HEK293 (cell line): ENCODE results near the gene BMS1.

Experiments used
- CTCF ChIA-PET: fragments of 350-600 bp; formaldehyde crosslinking; extraction: SDS; loops from one replicate; lab custom pipeline; 2021; ENCODE audit warnings: antibody characterized with exemption; lab: Yijun Ruan, JAX
- POLR2A ChIA-PET: fragments of 300-600 bp; formaldehyde crosslinking; extraction: SDS; loops from one replicate; lab custom pipeline; 2020; ENCODE audit warnings: antibody characterized with exemption, inconsistent platforms; lab: Yijun Ruan, JAX
- H3K27ac ChIP-seq: fragments of 200-500 bp; sonication (Bioruptor generic); 2 replicates; pipeline ENCODE4 v1.5.1; 2014; ENCODE audit warnings: low read depth, low read length, control low read depth, inconsistent platforms; ENCODE audit errors: extremely low read depth
- H3K36me3 ChIP-seq, 2 experiments: fragments of 200-500 bp in 1 of 2; sonication (Bioruptor generic) in 1 of 2; 1 replicate in 1 of 2; 2 replicates in 1 of 2; pipeline ENCODE4 v1.5.1; 2014 to 2017; ENCODE audit warnings: inconsistent platforms in 2 of 2, low read length in 2 of 2; ENCODE audit not compliant: control insufficient read depth in 2 of 2, insufficient read depth in 1 of 2
- H3K4me1 ChIP-seq: fragments of 200-500 bp; sonication (Bioruptor generic); 2 replicates; pipeline ENCODE4 v1.5.1; 2014; ENCODE audit warnings: mild to moderate bottlenecking, low read length, inconsistent platforms; ENCODE audit not compliant: control insufficient read depth, insufficient read depth
- H3K4me3 ChIP-seq: 2 replicates; pipeline ENCODE4 v1.5.1; 2011; ENCODE audit warnings: low read depth, mild to moderate bottlenecking, control low read depth, low read length, moderate library complexity
- H3K9me3 ChIP-seq: fragments of 200-500 bp; sonication (Bioruptor generic); 2 replicates; pipeline ENCODE4 v1.5.1; 2014; ENCODE audit warnings: low read depth, low read length, inconsistent platforms; ENCODE audit not compliant: control insufficient read depth, insufficient read depth
- GLI2 ChIP-seq: fragments of 450-650 bp; formaldehyde crosslinking; IDR thresholded peaks from 2 replicates; pipeline ENCODE4; 2017; ENCODE audit warnings: missing biosample characterization, missing genetic modification characterization, low read depth, borderline replicate concordance
- HOXD13 ChIP-seq: sonication (generic); formaldehyde crosslinking; IDR thresholded peaks from 2 replicates; pipeline ENCODE4 v1.8.0; 2022; ENCODE audit warnings: missing genetic modification reagents, borderline replicate concordance
- KLF1 ChIP-seq: fragments of 450-650 bp; formaldehyde crosslinking; IDR thresholded peaks from 2 replicates; pipeline ENCODE4 v1.5.1; 2016; ENCODE audit warnings: missing biosample characterization, missing genetic modification characterization
- KLF7 ChIP-seq: fragments of 450-650 bp; formaldehyde crosslinking; IDR thresholded peaks from 2 replicates; pipeline ENCODE4 v1.5.1; 2016; ENCODE audit warnings: missing biosample characterization, missing genetic modification characterization, borderline replicate concordance
- PATZ1 ChIP-seq: fragments of 450-650 bp; formaldehyde crosslinking; IDR thresholded peaks from 2 replicates; pipeline ENCODE4 v1.5.1; 2016; ENCODE audit warnings: missing biosample characterization, missing genetic modification characterization
- ZBTB11 ChIP-seq: fragments of 450-650 bp; formaldehyde crosslinking; conservative IDR thresholded peaks from 2 replicates; pipeline ENCODE4 v1.5.1; 2016; ENCODE audit warnings: low read depth, missing biosample characterization, missing genetic modification characterization
- ZBTB26 ChIP-seq: fragments of 450-650 bp; formaldehyde crosslinking; optimal IDR thresholded peaks from 2 replicates; pipeline ENCODE3; 2016; ENCODE audit warnings: missing biosample characterization, mild to moderate bottlenecking, missing genetic modification characterization
- ZBTB49 ChIP-seq: fragments of 450-650 bp; formaldehyde crosslinking; IDR thresholded peaks from 2 replicates; pipeline ENCODE4 v1.5.1; 2016; ENCODE audit warnings: missing biosample characterization, missing genetic modification characterization, low read depth
- ZBTB8A ChIP-seq: fragments of 450-650 bp; formaldehyde crosslinking; IDR thresholded peaks from 2 replicates; pipeline ENCODE4 v1.5.1; 2016; ENCODE audit warnings: missing biosample characterization, missing genetic modification characterization
- ZFHX2 ChIP-seq: fragments of 450-650 bp; formaldehyde crosslinking; conservative IDR thresholded peaks from 2 replicates; pipeline ENCODE4 v1.5.1; 2016; ENCODE audit warnings: missing biosample characterization, missing genetic modification characterization
- ZNF18 ChIP-seq: fragments of 450-650 bp; formaldehyde crosslinking; IDR thresholded peaks from 2 replicates; pipeline ENCODE4 v1.5.1; 2016; ENCODE audit warnings: missing biosample characterization, missing genetic modification characterization
- ZNF19 ChIP-seq: fragments of 450-650 bp; formaldehyde crosslinking; IDR thresholded peaks from 2 replicates; pipeline ENCODE4; 2016; ENCODE audit warnings: missing biosample characterization, missing genetic modification characterization, low read depth
- ZNF248 ChIP-seq: fragments of 450-650 bp; formaldehyde crosslinking; IDR thresholded peaks from 2 replicates; pipeline ENCODE4 v1.5.1; 2017; ENCODE audit warnings: missing biosample characterization, missing genetic modification characterization
- ZNF274 ChIP-seq, 2 experiments: fragments of 200-500 bp in 1 of 2; fragments of 450-650 bp in 1 of 2; sonication (Bioruptor generic) in 1 of 2; formaldehyde crosslinking in 1 of 2; IDR thresholded peaks; 2 replicates each; pipeline versions ENCODE4 v1.5.1 to v1.6.1; 2014 to 2016; ENCODE audit warnings: borderline replicate concordance in 1 of 2, inconsistent platforms in 1 of 2, low read length in 1 of 2, missing biosample characterization in 1 of 2, missing genetic modification characterization in 1 of 2
- ZNF341 ChIP-seq: fragments of 450-650 bp; formaldehyde crosslinking; IDR thresholded peaks from 2 replicates; pipeline ENCODE4; 2016; ENCODE audit warnings: low read depth, missing biosample characterization, missing genetic modification characterization
- ZNF423 ChIP-seq: fragments of 450-650 bp; formaldehyde crosslinking; IDR thresholded peaks from 2 replicates; pipeline ENCODE4 v1.5.1; 2016; ENCODE audit warnings: missing biosample characterization, missing genetic modification characterization
- ZNF548 ChIP-seq: fragments of 450-650 bp; formaldehyde crosslinking; IDR thresholded peaks from 2 replicates; pipeline ENCODE4 v1.5.1; 2016; ENCODE audit warnings: missing biosample characterization, missing genetic modification characterization
- ZNF560 ChIP-seq: fragments of 450-650 bp; formaldehyde crosslinking; IDR thresholded peaks from 2 replicates; pipeline ENCODE4 v1.5.1; 2017; ENCODE audit warnings: missing biosample characterization, missing genetic modification characterization, borderline replicate concordance
- ZNF621 ChIP-seq: fragments of 450-650 bp; formaldehyde crosslinking; IDR thresholded peaks from 2 replicates; pipeline ENCODE4 v1.5.1; 2017; ENCODE audit warnings: missing biosample characterization, missing genetic modification characterization
- ZNF768 ChIP-seq: fragments of 450-650 bp; formaldehyde crosslinking; IDR thresholded peaks from 2 replicates; pipeline ENCODE4 v1.5.1; 2018; ENCODE audit warnings: missing biosample characterization, mild to moderate bottlenecking, missing genetic modification characterization
- ZNF837 ChIP-seq: fragments of 450-650 bp; formaldehyde crosslinking; IDR thresholded peaks from 2 replicates; pipeline ENCODE4 v1.5.1; 2016; ENCODE audit warnings: missing biosample characterization, missing genetic modification characterization
- ZSCAN30 ChIP-seq: fragments of 450-650 bp; IDR thresholded peaks from 2 replicates; pipeline ENCODE4 v1.5.1; 2018; ENCODE audit warnings: missing biosample characterization, mild to moderate bottlenecking, missing genetic modification characterization, moderate library complexity

Gene BMS1

GRCh38 chr10:42753126-42753506 lies 29.5 kb upstream of the BMS1 start (continued):
- TF ChIP-seq ZNF274 (IDR thresholded peaks at IDR 0.05; ENCODE audit: low read length) (no peak), ZNF274 (tag by site-specific recombination; IDR thresholded peaks at IDR 0.05; ENCODE audit: borderline replicate concordance) (no peak), PATZ1 (tag by site-specific recombination) (0 out of 2 replicates have a peak, but pooled peaks have one; percentile 14), ZNF19 (tag by site-specific recombination) (no peak), ZNF560 (tag by site-specific recombination) (peak; percentile 89), ZSCAN30 (tag by site-specific recombination) (0 out of 2 replicates have a peak, but pooled peaks have one; percentile 31), ZNF423 (tag by site-specific recombination) (no peak), ZBTB49 (tag by site-specific recombination) (no peak), ZBTB11 (tag by site-specific recombination) (no peak; the same call in 1 of the 2 replicates)

- Histone ChIP-seq H3K4me3 (peak overlapping the region; percentile 29), H3K4me1 (peaks cover 4% of the 10 kb centered on the region), H3K36me3 (no peaks in the 10 kb centered on the region), H3K9me3 (no peaks in the 10 kb centered on the region), H3K27ac (no peak overlapping the region; the same call in 1 of the 2 replicates)
- POLR2A ChIA-PET: interaction anchor here (2.0 kb wide), 1 partner anchor 29 kb away, joined by 13 read pairs; the partner anchor contains the start of gene BMS1
- CTCF ChIA-PET: interaction anchor here (0.6 to 2.2 kb wide), 13 partner anchors 8 to 708 kb away, joined by 3 to 10 read pairs (median 4); no protein-coding TSS in a partner anchor
- TF ChIP-seq ZFHX2 (tag by site-specific recombination) (peak; percentile 76), KLF1 (peak; percentile 18; the same call in 1 of the 2 replicates), ZBTB26 (tag by site-specific recombination) (peak; percentile 71), ZNF621 (tag by site-specific recombination) (no peak), ZNF837 (tag by site-specific recombination) (no peak), ZNF548 (no peak), ZBTB8A (tag by site-specific recombination) (peak; percentile 60; the same call in 1 of the 2 replicates), ZNF18 (tag by site-specific recombination) (no peak), ZNF341 (tag by site-specific recombination) (peak; percentile 59), GLI2 (no peak), KLF7 (0 out of 2 replicates have a peak, but pooled peaks have one; percentile 26), ZNF248 (no peak), HOXD13 (CRISPR knock-in tag) (no peak), ZNF560 (tag by site-specific recombination) (no peak), ZNF768 (tag by site-specific recombination) (no peak)
Observed at GRCh38 chr10:42753507-42754154, 29.0 kb upstream of the BMS1 start.
